ENCODE data around the gene HKDC1.

Gene HKDC1

GRCh38 chr10:69250041-69250440 is 29.9 kb downstream of the HKDC1 start:
- TF ChIP-seq RAD21 (IDR thresholded peaks at IDR 0.05; ENCODE audit: low read depth): no peak

- no peak for TF ChIP-seq CEBPB (IDR thresholded peaks at IDR 0.05)
- no peak for TF ChIP-seq EP300 (IDR thresholded peaks at IDR 0.05; ENCODE audit: borderline replicate concordance)
- TF ChIP-seq REST (IDR thresholded peaks at IDR 0.05; ENCODE audit: low read depth): no peak
- no peak for TF ChIP-seq FOXM1 (IDR thresholded peaks at IDR 0.05; ENCODE audit: borderline replicate concordance, low read depth)
- TF ChIP-seq CREB1 (IDR thresholded peaks at IDR 0.05; ENCODE audit: low read depth): no peak
- no peak for TF ChIP-seq NFIC (IDR thresholded peaks at IDR 0.05)
- TF ChIP-seq RAD21 (IDR thresholded peaks at IDR 0.05; ENCODE audit: low read depth): no peak
- no peak for TF ChIP-seq MAX (IDR thresholded peaks at IDR 0.05)
- TF ChIP-seq EGR1 (IDR thresholded peaks at IDR 0.05): no peak
Measured at GRCh38 chr10:69253171-69253570, 33.0 kb downstream of the HKDC1 start.

- TF ChIP-seq USF1 (IDR thresholded peaks at IDR 0.05) (no peak), REST (IDR thresholded peaks at IDR 0.05; ENCODE audit: low read depth) (peak; percentile 37; the same call in 1 of the 2 replicates)
Measured at GRCh38 chr10:69254877-69255276, 34.7 kb downstream of the HKDC1 start.

- TF ChIP-seq ZBTB7A (IDR thresholded peaks at IDR 0.05; ENCODE audit: low read depth) (no peak), NFIC (IDR thresholded peaks at IDR 0.05) (no peak), EP300 (IDR thresholded peaks at IDR 0.05; ENCODE audit: borderline replicate concordance) (no peak), TEAD4 (IDR thresholded peaks at IDR 0.05) (no peak), TAF1 (IDR thresholded peaks at IDR 0.05; ENCODE audit: low read depth) (no peak), EGR1 (IDR thresholded peaks at IDR 0.05) (no peak), FOXM1 (IDR thresholded peaks at IDR 0.05; ENCODE audit: borderline replicate concordance, low read depth) (no peak), USF1 (IDR thresholded peaks at IDR 0.05) (no peak), MAX (IDR thresholded peaks at IDR 0.05) (no peak), YY1 (IDR thresholded peaks at IDR 0.05; ENCODE audit: low read depth) (no peak), TCF12 (IDR thresholded peaks at IDR 0.05; ENCODE audit: low read depth) (no peak), CEBPB (IDR thresholded peaks at IDR 0.05) (no peak), REST (IDR thresholded peaks at IDR 0.05; ENCODE audit: low read depth) (no peak), RAD21 (IDR thresholded peaks at IDR 0.05; ENCODE audit: low read depth) (no peak), CREB1 (IDR thresholded peaks at IDR 0.05; ENCODE audit: low read depth) (no peak)
Measured at GRCh38 chr10:69259547-69260243, 39.6 kb downstream of the HKDC1 start.

- TF ChIP-seq REST (IDR thresholded peaks at IDR 0.05; ENCODE audit: low read depth) (no peak), YY1 (IDR thresholded peaks at IDR 0.05; ENCODE audit: low read depth) (no peak), TCF12 (IDR thresholded peaks at IDR 0.05; ENCODE audit: low read depth) (no peak), ZBTB7A (IDR thresholded peaks at IDR 0.05; ENCODE audit: low read depth) (no peak), RAD21 (IDR thresholded peaks at IDR 0.05; ENCODE audit: low read depth) (no peak), FOXM1 (IDR thresholded peaks at IDR 0.05; ENCODE audit: borderline replicate concordance, low read depth) (no peak), EGR1 (IDR thresholded peaks at IDR 0.05) (no peak), CREB1 (IDR thresholded peaks at IDR 0.05; ENCODE audit: low read depth) (no peak), CEBPB (IDR thresholded peaks at IDR 0.05) (no peak), EP300 (IDR thresholded peaks at IDR 0.05; ENCODE audit: borderline replicate concordance) (no peak), TEAD4 (IDR thresholded peaks at IDR 0.05) (no peak), TAF1 (IDR thresholded peaks at IDR 0.05; ENCODE audit: low read depth) (no peak), USF1 (IDR thresholded peaks at IDR 0.05) (no peak)
Measured at GRCh38 chr10:69261184-69261583, 41.1 kb downstream of the HKDC1 start.
